OCI-LY1 (cell line): ENCODE measurements around the gene UCHL5.

ENCODE experiments used
- H2AFZ ChIP-seq: fragments of 200-600 bp; sonication (generic), shearing (Covaris generic); 2 replicates; pipeline ENCODE4 v1.6.0; 2014; ENCODE audit warnings: antibody characterized with exemption, mild to moderate bottlenecking, low read length
- H3F3A ChIP-seq: fragments of 200-600 bp; sonication (generic), shearing (Covaris generic); 2 replicates; pipeline ENCODE4 v1.6.0; 2014; ENCODE audit warnings: mild to moderate bottlenecking, antibody characterized with exemption, low read length, moderate library complexity; ENCODE audit not compliant: insufficient read depth
- H3K27ac ChIP-seq: fragments of 200-600 bp; sonication (generic); 2 replicates; pipeline ENCODE4 v1.5.1; 2014; ENCODE audit warnings: low read length, mixed run types, mild to moderate bottlenecking, low read depth; ENCODE audit not compliant: poor library complexity, severe bottlenecking
- H3K27me3 ChIP-seq: fragments of 200-600 bp; sonication (generic); 2 replicates; pipeline ENCODE4 v1.6.0; 2014; ENCODE audit warnings: antibody characterized with exemption, mild to moderate bottlenecking, low read length, moderate library complexity; ENCODE audit not compliant: insufficient read depth
- H3K36me3 ChIP-seq: fragments of 200-600 bp; sonication (generic); 2 replicates; pipeline ENCODE4 v1.6.1; 2014; ENCODE audit warnings: mild to moderate bottlenecking, antibody characterized with exemption, low read length, moderate library complexity, mixed read lengths; ENCODE audit not compliant: insufficient read depth
- H3K4me1 ChIP-seq: fragments of 200-600 bp; sonication (generic); 2 replicates; pipeline ENCODE4 v1.5.1; 2014; ENCODE audit warnings: mild to moderate bottlenecking, low read length, moderate library complexity; ENCODE audit not compliant: insufficient read depth, severe bottlenecking
- H3K4me2 ChIP-seq: fragments of 200-600 bp; sonication (generic), shearing (Covaris generic); 2 replicates; pipeline ENCODE4 v1.6.1; 2014; ENCODE audit warnings: low read length
- H3K4me3 ChIP-seq: fragments of 200-600 bp; sonication (generic); 2 replicates; pipeline ENCODE4 v1.5.1; 2014; ENCODE audit warnings: low read length, low read depth, mild to moderate bottlenecking, mixed read lengths; ENCODE audit not compliant: poor library complexity, severe bottlenecking
- H3K79me2 ChIP-seq: fragments of 200-600 bp; shearing (Covaris generic); 2 replicates; pipeline ENCODE4 v1.6.1; 2016; ENCODE audit warnings: mixed run types, low read length, mixed read lengths; ENCODE audit not compliant: insufficient read depth
- H3K9ac ChIP-seq: fragments of 200-600 bp; sonication (generic), shearing (Covaris generic); 2 replicates; pipeline ENCODE4 v1.6.1; 2014; ENCODE audit warnings: mild to moderate bottlenecking, low read length, mixed read lengths
- H3K9me2 ChIP-seq: fragments of 200-600 bp; sonication (generic), shearing (Covaris generic); 2 replicates; pipeline ENCODE4 v1.6.1; 2014; ENCODE audit warnings: low read depth, mild to moderate bottlenecking, low read length, mixed read lengths
- H3K9me3 ChIP-seq: fragments of 200-600 bp; shearing (Covaris generic); 2 replicates; pipeline ENCODE4 v1.6.1; 2014; ENCODE audit warnings: low read length, mixed read lengths
- H4K20me1 ChIP-seq: fragments of 200-600 bp; sonication (generic), shearing (Covaris generic); 2 replicates; pipeline ENCODE4 v1.6.0; 2016; ENCODE audit warnings: mild to moderate bottlenecking, low read length; ENCODE audit not compliant: insufficient read depth
- CTCF ChIP-seq: fragments of 200-600 bp; sonication (generic), shearing (Covaris generic); IDR thresholded peaks from 2 replicates; pipeline ENCODE4 v1.5.1; 2017; ENCODE audit warnings: mild to moderate bottlenecking, antibody characterized with exemption, low read length, moderate library complexity, mixed read lengths
- EZH2 ChIP-seq: fragments of 200-600 bp; sonication (generic), shearing (Covaris generic); IDR thresholded peaks from 2 replicates; pipeline ENCODE4 v1.8.0; 2017; ENCODE audit warnings: borderline replicate concordance, mixed run types, mild to moderate bottlenecking, antibody characterized with exemption, low read length, moderate library complexity, mixed read lengths

The UCHL5 gene

GRCh38 chr1:193083365-193084088 is 24.4 kb upstream of the UCHL5 start:
- no peaks in the 10 kb centered on the region for H3F3A ChIP-seq
- TF ChIP-seq EZH2 (no peak), CTCF (no peak)
- H3K79me2 ChIP-seq: no peaks in the 10 kb centered on the region
- no peaks in the 10 kb centered on the region for H3K9me2 ChIP-seq
- H4K20me1 ChIP-seq: no peaks in the 10 kb centered on the region
- no peak overlapping the region; the same call in 1 of the 2 replicates for H3K4me2 ChIP-seq
- peak overlapping the region; percentile 7 for H3K27ac ChIP-seq
- no peak overlapping the region for H3K9ac ChIP-seq
- no peak overlapping the region for H3K4me3 ChIP-seq
- peaks cover 3% of the 10 kb centered on the region; the same call in 1 of the 2 replicates for H3K9me3 ChIP-seq
- no peak overlapping the region for H2AFZ ChIP-seq
- no peaks in the 10 kb centered on the region for H3K27me3 ChIP-seq
- peaks cover 11% of the 10 kb centered on the region for H3K4me1 ChIP-seq
- H3K36me3 ChIP-seq: peaks cover 83% of the 10 kb centered on the region

GRCh38 chr1:193079187-193079586 is 20.0 kb upstream of the UCHL5 start:
- H4K20me1 ChIP-seq: no peaks in the 10 kb centered on the region
- 0 out of 2 replicates have a peak, but pooled peaks cover 3% of the 10 kb centered on the region for H3K79me2 ChIP-seq
- no peaks in the 10 kb centered on the region for H3K9me2 ChIP-seq
- peaks cover 91% of the 10 kb centered on the region for H3K36me3 ChIP-seq
- H3K4me2 ChIP-seq: no peak overlapping the region
- TF ChIP-seq CTCF (no peak), EZH2 (no peak)
- H3K27me3 ChIP-seq: no peaks in the 10 kb centered on the region
- no peak overlapping the region for H3K9ac ChIP-seq
- no peak overlapping the region for H3K27ac ChIP-seq
- no peak overlapping the region for H2AFZ ChIP-seq
- H3K4me3 ChIP-seq: no peak overlapping the region
- peaks cover 11% of the 10 kb centered on the region for H3K4me1 ChIP-seq
- no peaks in the 10 kb centered on the region for H3F3A ChIP-seq
- H3K9me3 ChIP-seq: peaks cover 12% of the 10 kb centered on the region

- Histone ChIP-seq H3K9me3 (peaks cover 12% of the 10 kb centered on the region), H3K9ac (no peak overlapping the region), H3K4me3 (no peak overlapping the region), H3K36me3 (peaks cover 84% of the 10 kb centered on the region), H3K27me3 (no peaks in the 10 kb centered on the region), H3K27ac (no peak overlapping the region), H2AFZ (no peak overlapping the region), H3K4me1 (peaks cover 4% of the 10 kb centered on the region), H3K9me2 (no peaks in the 10 kb centered on the region), H4K20me1 (no peaks in the 10 kb centered on the region), H3K4me2 (no peak overlapping the region), H3F3A (no peaks in the 10 kb centered on the region), H3K79me2 (peaks cover 6% of the 10 kb centered on the region; the same call in 1 of the 2 replicates)
- no peak for TF ChIP-seq EZH2
- TF ChIP-seq CTCF: no peak
Measured at GRCh38 chr1:193077991-193078390, 18.8 kb upstream of the UCHL5 start.
